Right hindlimb (tissue), 1 donor: ENCODE results near the gene RERE.

Experiments used
- DNase-seq: peaks from one replicate; pipeline ENCODE4 v3.0.0-alpha.2; 2018

Gene RERE

DNA sequence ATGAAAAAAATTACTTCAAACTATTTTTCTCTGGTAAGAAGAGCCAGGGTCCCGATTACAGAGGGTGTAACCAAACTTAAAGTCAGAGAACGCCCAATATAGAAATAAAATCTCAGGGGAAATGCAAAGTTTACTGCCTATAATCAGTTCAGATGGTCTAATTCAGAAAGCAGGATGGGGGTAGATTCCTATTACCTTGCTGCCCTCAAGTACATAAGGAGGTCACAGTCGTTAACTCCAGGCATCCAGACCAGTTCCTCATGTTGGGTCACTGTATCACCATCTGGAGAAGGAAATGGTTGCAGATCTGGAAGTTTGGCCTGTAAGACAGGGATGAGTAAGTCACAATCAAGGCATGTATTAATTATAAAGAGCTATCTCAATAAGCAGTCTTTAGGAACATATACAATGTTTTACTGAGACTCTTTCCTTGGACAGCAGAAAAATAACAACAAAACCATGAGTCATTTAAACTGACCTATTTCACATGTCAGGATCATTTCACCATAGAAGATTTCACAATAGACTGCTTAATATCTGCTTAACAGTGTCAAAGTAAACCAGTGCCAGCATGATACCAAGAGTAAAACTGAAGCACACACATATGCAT is 320.1 kb downstream of the RERE start:
- no peak for DNase-seq

DNA sequence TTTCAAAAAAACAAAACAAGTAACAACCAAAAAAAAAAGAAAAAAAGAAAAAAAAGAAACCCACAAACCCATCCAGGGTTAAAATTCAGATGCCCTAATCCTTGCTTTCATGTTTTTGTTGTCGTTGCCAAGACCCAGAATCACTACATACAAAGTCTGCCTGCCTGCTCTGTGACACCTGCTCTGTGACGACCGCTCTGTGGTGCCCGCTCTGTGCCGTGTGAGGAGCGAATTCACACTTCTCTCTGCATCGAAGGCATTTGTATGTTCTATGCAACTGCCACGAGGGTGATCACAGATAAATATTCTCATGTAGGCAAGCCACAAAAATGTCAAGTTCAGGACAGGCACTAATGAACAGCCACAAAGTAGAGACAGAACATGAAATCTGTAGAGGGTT is 321.0 kb downstream of the RERE start:
- no peak for DNase-seq

DNA sequence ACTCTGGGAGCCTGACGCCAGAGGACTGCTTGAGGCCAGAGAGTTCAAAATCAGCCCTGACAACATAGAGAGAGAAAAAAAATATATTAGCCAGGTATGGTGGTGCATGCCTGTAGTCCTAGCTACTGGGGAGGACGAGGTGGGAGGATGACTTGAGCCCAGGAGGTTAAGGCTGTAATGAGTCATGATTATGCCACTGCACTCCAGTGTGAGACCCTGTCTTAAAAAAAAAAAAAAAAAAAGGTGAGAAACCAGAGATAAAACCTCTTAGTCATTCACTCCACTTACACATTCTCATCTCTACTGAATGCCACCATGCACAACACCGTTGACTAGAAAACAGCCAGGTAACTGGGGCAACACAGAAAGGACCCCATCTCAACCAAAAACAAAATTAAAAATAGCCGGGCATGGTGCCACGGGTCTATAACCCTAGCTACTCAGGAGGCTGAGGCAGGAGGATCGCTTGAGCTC is 321.5 kb downstream of the RERE start:
- DNase-seq: no peak

DNA sequence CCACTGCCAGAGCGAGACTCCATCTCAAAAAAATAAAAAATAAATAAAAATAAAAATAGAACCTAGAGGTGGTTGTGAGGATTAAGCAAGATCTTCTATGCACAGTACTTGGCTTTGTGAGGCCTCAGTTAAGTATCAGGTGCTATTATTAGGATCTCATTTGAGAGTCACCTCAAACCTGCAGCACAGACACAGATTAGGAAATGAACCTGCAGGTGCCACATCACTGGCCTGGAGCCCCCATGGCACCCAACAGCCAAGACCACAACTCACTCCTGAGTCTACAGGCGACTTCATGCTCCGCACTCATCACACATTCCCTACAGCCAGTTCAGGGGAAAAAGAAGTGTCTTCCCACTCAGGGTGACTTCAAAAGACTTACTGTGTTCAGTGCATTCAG is 322.8 kb downstream of the RERE start:
- DNase-seq: no peak

DNA sequence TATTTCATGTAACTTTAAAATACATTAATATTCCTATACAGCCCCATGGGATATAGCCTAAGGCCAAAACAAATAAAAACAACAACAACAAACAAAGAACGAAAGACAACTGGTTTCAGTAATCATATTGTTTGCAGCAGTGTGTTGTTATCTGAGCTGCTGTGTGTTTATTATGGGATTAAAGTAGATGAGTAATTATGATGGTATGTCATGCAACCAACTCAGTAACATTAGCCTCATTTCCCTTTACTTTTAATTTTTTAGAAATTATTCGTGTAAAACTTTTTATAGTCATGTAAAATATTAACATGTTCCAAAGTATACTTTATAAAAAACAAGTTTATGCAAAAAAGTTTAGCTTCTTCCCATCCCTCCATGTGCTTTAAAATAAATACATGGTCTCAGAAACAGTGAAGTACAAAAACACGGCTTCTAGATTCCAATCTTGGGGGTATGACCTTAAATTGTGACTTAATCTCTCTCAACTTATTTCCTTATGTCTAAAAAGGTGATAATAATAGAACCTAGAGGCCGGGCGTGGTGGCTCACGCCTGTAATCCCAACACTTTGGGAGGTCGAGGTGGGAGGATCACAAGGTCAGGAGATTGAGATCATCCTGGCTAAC is 323.4 kb downstream of the RERE start:
- no peak for DNase-seq

DNA sequence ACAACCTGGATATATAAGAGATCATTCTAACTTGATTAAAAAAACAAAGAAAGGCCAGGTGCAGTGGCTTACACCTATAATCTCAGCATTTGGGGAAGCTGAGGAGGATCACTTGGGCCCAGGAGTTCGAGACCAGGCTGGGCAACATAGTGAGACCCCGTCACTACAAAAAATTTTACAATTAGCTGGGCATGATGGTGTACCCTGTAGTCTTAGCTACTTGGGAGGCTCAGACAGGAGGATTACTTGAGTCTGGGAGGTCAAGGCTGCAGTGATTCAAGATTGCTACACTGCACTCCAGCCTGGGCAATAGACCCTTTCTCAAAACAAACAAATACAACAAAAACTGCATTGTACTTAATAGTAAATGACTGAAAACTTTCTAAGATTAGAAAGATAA is 330.2 kb downstream of the RERE start:
- no peak for DNase-seq

DNA sequence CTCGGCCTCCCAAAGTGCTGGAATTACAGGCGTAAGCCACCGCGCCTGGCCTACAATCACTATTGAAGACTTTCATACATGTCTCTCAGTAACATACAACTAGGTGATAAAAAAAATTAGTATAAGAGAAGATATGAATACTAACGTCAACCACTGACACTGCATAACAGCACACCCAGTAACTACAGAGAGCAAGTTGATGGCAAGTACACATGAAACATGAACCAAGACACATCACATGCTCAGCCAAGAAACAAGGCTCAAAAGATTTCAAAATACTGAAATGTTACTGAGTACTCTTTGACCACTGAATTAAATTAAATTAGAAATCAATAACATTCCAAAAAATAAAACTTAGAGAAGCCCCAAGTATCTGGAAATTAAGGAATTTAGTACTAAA is 331.4 kb downstream of the RERE start:
- DNase-seq: no peak

DNA sequence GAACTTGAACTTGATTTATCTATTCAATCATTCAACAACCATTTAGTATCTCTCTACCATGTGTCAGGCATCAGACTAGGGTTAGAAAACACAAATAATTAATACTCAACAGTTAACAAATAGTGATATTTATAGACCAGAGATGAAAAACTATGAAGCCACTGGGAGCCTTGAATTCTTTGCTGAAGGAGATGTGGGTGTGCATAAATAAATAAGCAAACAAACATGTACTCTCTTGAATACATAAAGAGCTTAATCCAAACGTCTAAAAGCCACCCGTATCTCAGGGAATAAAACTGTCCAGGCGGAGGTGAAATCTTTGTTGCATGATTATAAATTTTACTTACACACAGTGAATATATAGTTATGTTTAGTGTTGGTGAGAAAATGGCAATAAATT is 333.9 kb downstream of the RERE start:
- DNase-seq: no peak

DNA sequence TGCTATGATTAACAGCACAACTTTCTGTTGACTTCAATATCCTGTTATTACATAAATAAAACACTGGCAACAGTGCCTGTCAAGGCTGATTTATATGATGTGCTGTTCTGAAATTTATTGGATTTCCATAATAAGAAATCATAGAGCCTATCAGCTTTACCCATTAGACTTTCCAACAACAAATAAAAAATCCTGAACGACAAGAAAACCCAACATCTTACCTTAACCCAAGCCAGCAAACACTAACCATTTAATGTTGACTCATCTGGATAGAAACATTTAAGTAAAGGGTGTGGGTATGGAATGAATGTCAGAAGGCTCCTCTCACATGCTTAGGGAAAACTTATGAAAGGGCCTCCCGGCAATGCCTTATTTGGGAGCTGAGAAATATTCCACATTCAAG is 334.5 kb downstream of the RERE start:
- no peak for DNase-seq

DNA sequence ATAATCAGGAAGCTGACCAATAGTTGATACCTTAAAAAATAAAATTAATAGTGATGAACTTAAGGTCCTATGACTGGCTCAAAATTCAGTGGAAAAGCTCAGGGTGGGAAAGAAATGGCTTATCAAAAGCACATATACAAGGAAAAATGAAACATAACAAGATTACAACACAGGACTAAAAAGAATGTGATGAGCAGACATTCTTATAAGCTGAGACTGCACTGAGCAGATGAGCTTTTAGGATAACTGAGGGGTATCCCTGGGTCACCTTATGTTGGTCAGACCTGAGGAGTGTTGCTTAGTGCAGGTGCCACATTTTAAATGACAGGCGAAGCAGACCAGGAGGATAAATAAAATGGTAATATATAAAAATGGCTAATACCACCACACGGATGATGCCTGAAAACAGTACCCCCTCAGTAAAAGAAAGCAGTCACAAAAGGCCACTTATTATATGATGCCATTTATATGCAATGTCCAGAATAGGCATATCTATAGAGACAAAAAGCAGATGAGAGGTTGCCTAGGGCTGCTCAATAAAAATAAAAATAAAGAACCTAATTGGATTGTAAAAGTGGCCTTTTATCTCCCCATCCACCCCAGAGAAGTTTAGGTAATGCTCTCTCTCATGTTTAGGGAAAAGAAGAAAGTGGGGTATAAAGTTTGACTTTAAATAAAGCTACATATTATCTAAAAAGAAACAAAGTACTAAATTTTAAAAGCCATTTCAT is 335.6 kb downstream of the RERE start:
- no peak for DNase-seq

DNA sequence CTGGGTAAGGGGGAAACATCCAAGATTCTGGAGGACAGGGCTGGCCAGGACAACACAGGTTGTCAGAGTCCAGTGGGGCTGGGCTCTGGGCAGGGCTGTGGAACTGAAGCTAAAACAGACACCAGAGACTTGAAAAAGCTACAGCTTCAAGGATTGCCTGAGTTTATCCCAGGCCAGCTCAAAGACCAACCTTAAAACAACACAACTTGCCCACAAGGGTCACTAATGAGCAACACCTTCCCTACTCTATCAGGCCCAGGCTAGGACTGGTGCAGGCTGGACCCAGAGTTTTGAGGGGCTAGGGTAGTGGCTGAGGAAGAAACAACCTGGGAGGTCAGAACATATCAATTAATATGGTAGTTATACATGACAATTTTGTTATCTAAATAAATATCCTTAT is 338.9 kb downstream of the RERE start:
- DNase-seq: no peak

DNA sequence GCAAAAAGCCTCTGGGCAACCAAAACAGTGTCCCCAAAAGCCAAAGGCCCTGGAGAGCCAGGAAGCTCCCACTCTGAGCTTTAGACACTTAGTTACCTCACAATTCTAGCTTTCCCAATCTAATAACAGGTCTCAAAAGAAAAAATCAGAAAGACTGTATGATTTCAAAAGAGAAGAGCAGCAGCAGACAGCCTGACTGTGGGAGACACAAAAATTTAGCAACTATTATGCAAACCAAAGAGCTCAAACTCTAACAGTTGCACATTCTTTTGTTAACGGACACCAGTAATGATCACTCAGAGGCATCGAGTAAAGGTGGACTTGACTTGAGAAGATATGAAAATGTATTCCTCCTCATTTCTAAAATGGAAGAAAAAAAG is 339.5 kb downstream of the RERE start:
- no peak for DNase-seq

DNA sequence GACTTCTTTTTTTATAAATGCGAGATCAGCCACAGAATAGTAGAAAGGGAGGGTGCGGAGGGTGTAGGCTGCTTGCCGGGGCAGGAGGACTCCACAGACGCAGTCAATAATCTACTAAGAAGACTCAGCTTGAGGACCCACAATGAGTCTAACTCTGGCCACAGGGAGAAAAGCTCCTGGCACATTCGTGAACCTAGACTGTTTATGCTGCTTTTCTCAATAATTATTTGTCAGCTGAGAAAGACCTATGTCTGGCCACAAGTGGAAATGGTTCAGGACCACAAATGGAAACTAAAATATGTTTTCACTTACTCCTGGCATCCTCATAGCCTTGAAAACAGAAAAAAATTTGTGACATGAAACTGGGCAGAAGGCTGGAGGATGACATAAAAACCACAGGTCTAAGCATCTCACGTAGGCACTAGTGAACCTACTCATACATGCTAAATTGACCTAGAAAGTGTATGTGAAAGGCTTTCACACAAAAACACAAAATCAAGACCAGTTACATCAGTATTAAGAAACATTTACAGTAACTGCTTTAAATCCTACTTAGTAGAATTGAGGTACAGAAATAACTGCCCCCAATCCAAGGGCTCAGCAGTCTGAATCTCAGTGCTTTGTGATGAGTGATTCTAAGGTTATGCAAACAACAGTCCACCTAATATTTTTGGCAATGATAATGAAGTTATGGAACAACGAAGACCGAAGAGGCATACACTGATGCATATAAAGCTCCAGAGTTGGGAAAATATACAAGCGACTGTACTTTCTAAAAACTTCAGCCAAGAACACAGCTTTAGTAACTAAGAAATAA is 340.1 kb downstream of the RERE start:
- DNase-seq: peak; percentile 27

DNA sequence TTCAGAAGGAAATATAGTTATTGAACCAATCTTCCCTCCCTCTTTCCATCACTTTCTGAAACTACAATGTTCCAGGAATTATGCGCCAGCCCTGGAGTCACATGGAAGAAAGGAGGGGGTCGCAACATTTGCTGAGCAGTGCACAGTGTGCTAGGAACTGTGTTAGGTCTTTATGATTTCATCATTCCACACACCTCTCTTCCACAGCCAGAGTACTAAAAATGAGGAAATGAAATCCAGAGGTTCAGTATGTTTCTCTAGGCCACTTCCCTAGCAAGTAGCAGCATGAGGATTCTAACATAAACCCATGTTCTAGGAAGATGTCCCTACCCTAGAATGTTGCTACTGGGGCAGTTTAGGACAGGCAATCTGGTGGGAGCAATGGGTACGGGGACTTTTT is 341.4 kb downstream of the RERE start:
- no peak for DNase-seq

DNA sequence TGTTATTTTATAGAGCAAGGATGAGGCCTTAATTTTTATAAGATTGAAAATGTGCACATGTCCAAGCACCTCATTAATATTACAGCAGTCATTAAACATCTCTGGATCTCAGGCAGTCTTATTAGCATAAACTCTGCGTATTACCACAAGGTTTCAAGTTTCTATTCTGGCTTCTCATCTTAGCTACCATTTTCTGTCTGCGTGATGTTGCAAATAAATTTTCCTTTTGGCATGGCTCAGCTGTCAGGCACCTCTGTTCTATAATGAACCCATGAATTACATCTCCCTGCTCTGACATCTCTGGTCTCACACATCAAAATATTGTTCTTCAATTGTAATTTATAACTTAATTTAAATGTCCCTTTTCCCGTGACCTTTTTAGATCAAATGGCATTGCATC is 343.1 kb downstream of the RERE start:
- DNase-seq: no peak

DNA sequence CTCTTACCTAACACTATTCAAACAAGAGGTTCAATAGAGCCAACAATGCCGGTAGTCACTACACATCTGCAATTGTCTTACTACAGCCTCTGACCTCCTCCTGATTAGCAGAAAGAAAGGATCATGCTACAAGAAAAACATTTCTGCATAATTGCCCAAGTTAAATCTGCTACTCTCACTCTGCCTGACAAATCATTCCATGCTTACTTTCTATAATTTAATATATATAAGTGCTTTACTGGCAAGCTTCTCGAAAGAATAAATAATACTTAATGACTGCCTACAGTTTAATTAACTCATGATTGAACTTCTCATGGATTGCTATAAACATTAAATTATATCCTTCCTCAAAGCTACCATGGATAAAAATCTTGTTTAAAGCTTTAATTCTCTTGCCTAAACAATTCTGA is 343.5 kb downstream of the RERE start:
- DNase-seq: no peak

DNA sequence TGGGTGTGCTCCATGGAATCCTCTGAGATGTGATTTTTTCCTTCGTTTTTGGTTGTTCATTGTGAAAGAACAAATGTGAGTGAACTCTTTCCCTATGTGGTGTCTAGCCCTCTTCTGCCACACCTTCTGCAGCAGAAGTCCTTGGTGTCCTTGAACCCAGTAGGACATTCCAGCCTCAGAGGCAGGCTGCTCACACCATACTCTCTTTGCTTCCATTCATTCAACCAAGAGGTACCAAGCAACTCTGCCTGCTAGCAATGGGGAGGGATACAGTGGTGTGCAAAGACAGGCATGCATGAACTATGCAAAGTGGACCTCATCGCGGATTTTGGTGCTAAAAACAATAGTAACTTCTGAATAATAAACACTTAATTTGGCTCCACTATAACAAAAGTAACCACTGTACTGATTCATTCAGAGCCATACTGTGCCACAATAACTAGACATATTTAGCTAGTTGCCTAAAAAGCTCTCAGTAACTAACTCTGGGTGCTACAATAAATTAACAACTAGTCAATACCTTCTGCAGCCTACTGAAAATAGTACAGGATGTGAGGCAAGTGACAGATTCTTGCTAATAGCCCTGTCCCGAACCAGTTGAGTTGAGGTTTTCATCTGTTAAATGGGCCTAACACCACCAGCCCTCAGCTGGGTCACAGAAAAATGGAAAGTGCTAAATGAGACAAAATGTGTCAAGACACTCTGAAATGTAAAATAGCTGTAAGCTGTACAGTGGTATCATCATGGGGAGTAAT is 344.1 kb downstream of the RERE start:
- DNase-seq: no peak

DNA sequence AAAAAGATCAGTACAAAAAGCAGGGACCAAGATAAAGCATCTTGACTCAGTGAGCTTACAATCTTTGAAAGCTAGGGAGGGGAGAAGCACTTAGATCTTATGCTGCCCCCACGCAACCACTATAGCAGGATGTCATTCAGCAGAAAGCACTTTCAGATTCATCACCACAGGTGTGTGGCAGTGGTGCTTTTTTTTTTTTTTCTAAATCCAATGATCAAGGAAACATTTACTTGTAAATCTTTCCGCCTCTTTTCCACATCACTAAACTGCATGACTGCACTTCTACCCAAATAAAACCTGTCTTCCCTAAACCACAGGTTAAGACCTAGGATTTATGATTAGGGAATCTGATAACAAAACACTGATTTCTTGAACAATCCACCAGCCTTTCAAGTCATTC is 344.8 kb downstream of the RERE start:
- DNase-seq: no peak

DNA sequence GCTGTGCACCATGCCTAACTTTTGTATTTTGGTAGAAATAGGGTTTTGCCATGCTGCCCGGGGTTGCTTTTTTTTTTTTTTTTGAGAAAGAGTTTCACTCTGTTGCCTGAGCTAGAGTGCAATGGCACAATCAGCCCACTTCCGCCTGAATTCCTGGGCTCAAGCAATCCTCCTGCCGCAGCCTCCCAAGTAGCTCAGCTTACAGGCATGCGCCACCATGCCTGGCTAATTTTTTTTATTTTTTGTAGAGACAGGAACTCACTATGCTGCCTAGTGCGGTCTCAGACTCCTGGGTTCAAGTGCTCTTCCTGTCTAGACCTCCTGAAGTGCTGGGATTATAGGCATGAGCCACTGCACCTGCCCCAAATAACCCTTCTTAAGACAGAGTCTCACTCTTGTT is 346.0 kb downstream of the RERE start:
- no peak for DNase-seq

DNA sequence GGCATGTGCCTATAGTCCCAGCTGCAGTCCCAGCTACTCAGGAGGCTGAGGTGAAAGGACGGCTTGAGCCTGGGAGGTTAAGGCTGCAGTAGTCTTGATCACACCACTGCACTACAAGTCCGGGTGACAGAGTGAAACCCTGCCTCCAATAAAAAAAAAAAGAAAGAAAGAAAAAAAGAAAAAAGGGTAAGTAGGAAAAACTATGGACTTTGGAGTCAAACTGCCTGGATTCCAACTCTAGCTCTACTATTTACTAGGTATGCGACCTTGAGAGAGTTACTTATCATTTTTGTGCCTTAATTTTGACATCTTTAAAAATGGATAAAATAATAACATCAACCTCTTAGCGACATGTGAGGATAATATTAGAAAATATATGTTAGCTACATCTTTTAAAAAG is 348.7 kb downstream of the RERE start:
- no peak for DNase-seq

DNA sequence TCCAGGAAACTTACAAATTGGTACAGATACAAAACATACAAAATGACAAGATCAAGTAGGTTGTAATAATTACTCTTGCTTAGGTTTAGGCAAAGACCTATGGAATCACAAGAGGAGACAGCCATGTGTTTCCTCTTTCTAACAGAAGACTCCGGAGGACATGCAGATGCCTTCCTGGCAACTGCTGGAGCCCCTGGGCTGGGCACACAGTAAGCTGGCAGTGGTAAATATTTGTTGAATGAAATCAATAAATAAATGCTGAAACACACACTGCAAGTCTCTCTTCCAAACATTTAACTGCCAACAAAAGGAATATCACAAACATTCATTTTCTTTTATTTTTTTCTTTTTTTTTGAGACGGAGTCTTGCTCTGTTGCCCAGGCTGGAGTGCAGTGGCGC is 350.1 kb downstream of the RERE start:
- DNase-seq: no peak

DNA sequence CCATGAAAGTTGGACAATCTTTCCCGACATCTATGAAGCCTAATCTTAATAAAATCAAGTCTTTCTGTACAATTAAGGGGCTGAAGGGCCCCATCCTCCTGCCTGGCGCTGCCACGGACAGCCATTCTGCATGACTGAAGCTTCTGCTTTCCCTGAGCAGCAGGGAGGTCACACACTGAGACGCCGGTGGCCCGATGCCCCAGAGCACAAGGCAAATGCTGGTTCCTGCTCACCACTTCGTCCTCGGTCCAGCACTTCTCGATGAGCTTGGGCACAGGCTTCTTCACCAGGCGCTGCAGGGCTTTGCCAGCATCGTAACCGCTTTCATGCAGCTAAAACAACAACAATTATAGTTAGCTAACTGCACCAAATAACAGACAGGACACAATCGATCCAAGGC is 351.7 kb downstream of the RERE start:
- no peak for DNase-seq

DNA sequence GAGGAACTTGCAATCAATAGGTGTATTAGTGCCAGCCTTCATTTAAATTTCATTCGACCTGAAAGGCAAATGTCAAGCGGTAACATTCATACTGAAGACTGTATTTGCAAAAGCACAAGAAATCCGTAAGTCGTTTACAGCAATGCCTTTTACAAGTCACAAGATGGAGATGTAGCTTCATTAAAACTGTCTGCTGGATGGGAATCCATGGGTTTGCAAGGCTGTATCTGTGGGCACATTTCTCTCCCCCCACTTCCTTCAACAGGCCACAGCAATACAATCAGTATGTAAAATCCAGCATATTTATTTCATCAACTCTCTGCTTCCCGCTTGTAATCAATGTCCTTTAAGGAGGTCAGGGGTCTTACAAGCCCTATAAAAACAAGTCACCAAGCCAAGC is 352.4 kb downstream of the RERE start:
- no peak for DNase-seq
